Left lung (tissue), 10 donors: ENCODE data around the gene XPR1. TPM values are rescaled to one million over a fixed set of nuclear protein-coding genes. Genes with fewer than 3 reads are reported as not detected.

Source experiments
- ATAC-seq: fragments of 200-7000 bp; cut with Tn5 transposase; one replicate; pipeline ENCODE4 v1.9.1; 2020; ENCODE audit warnings: moderate library complexity
- DNase-seq, 4 donors: peaks; one replicate each; pipeline ENCODE4 v3.0.0-alpha.2; 2013 to 2020
- H3K27ac ChIP-seq, 2 donors: fragments of 200-600 bp; sonication (generic) in 1 of 2; one replicate each; pipeline versions ENCODE4 v1.5.0 to v1.8.0; 2020 to 2021
- H3K27me3 ChIP-seq, 2 donors: fragments of 200-600 bp; sonication (generic) in 1 of 2; one replicate each; pipeline versions ENCODE4 v1.5.0 to v1.8.0; 2020 to 2021
- H3K36me3 ChIP-seq, 2 donors: fragments of 200-600 bp; sonication (generic) in 1 of 2; one replicate each; pipeline versions ENCODE4 v1.5.0 to v1.8.0; 2020 to 2021
- H3K4me1 ChIP-seq, 2 donors: fragments of 200-600 bp; one replicate each; pipeline ENCODE4 v1.8.0; 2021
- H3K4me3 ChIP-seq, 2 donors: fragments of 200-600 bp; sonication (generic) in 1 of 2; one replicate each; pipeline versions ENCODE4 v1.5.0 to v1.8.0; 2020 to 2021; ENCODE audit warnings: mild to moderate bottlenecking in 1 of 2
- H3K9me3 ChIP-seq, 2 donors: fragments of 200-600 bp; sonication (generic) in 1 of 2; one replicate each; pipeline versions ENCODE4 v1.5.0 to v1.8.0; 2020 to 2021
- intact Hi-C, 2 donors: fragments of 100-400 bp; cut with DNase I; formaldehyde crosslinking; loops; one replicate each; pipeline versions ENCODE4 v1.11.2 to v1.14.2; 2022
- polyA plus RNA-seq, 6 donors: library from polyadenylated mRNA; unstranded; fragments of 120-200 nt; gene quantifications; one replicate each; pipeline ENCODE4 v1.2.1, GENCODE V29; 2013; ENCODE audit not compliant: insufficient read length in 6 of 6
- total RNA-seq, 2 donors: library from RNA; stranded (reverse); fragmentation: NEBNext Ultra II Directional; extraction: Animal tissue kit (Norgen Biotek cat#: 25700); gene quantifications; one replicate each; pipeline ENCODE4 v1.2.1, GENCODE V29; 2021
- TF ChIP-seq, protein P1 (sequence below), 2 donors: fragments of 200-600 bp; sonication (generic) in 1 of 2; IDR thresholded peaks; one replicate each; pipeline versions ENCODE4 v1.5.0 to v1.8.0; 2021; ENCODE audit warnings: antibody characterized with exemption in 2 of 2
- donor health status: DM: no; HTN: yes; CAD: no.
- donor health status: DM: no; HTN: no; CAD: no.

Gene XPR1
- total and polyA plus RNA-seq, 8 donors: 24.6 to 34.2 (median 27.8) TPM

- ATAC-seq (no peak), DNase-seq (no peak)
- Histone ChIP-seq H3K27ac (no peak overlapping the region), H3K9me3 (no peaks in the 10 kb centered on the region), H3K36me3 (no peaks in the 10 kb centered on the region), H3K27me3 (no peaks in the 10 kb centered on the region), H3K4me1 (no peaks in the 10 kb centered on the region), H3K4me3 (no peak overlapping the region)
- intact Hi-C loops: no loop called here
- TF ChIP-seq, protein P1, sequence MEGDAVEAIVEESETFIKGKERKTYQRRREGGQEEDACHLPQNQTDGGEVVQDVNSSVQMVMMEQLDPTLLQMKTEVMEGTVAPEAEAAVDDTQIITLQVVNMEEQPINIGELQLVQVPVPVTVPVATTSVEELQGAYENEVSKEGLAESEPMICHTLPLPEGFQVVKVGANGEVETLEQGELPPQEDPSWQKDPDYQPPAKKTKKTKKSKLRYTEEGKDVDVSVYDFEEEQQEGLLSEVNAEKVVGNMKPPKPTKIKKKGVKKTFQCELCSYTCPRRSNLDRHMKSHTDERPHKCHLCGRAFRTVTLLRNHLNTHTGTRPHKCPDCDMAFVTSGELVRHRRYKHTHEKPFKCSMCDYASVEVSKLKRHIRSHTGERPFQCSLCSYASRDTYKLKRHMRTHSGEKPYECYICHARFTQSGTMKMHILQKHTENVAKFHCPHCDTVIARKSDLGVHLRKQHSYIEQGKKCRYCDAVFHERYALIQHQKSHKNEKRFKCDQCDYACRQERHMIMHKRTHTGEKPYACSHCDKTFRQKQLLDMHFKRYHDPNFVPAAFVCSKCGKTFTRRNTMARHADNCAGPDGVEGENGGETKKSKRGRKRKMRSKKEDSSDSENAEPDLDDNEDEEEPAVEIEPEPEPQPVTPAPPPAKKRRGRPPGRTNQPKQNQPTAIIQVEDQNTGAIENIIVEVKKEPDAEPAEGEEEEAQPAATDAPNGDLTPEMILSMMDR (IDR thresholded peaks at IDR 0.05): no peak
Observed at GRCh38 chr1:180892272-180892671, 260.4 kb downstream of the XPR1 start.

DNA sequence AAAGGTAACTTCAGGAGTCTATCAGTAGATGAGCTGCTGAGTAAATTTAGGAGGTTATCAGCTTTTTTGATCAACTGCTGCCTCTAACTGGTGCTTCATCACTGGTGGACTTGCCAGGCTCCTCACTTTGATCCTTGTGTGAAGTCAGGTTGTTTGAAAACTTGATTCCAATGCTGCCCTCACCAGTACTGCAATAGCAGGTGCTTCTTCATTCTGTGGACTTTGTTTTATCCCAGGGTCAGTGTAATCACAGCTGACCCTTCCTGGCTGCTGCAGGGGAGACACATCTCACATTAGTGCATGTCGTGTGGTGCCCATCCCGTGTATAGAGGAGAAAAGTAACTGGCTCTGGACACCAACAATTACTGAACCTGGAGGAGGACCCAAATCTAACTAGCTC lies 260.9 kb downstream of the XPR1 start:
- TF ChIP-seq, protein P1 (IDR thresholded peaks at IDR 0.05): no peak
- no peaks in the 10 kb centered on the region for H3K4me1 ChIP-seq
- no peak overlapping the region for H3K4me3 ChIP-seq
- H3K9me3 ChIP-seq: no peaks in the 10 kb centered on the region
- no peak overlapping the region for H3K27ac ChIP-seq
- intact Hi-C loops: no loop called here
- ATAC-seq (no peak), DNase-seq (no peak)
- no peaks in the 10 kb centered on the region for H3K27me3 ChIP-seq
- no peaks in the 10 kb centered on the region for H3K36me3 ChIP-seq

DNA sequence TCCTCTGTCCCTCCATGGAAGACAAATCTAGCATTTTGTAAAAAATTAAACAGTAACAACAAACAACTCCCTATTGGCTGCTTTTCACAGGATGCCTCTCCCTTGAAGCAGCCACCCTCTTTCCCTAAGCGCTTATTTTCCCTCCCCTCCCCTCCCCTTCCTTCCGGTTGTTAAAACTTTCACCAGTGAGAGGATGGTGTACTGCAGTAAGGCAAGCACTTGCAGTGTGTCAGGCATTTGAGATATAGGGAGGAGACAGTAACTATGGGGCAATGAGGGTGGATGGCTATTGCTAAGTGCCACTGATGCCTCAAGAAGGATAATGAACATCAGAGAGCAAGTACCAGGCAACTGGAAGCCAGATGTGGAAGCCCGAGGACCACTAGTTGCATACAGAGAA lies 261.8 kb downstream of the XPR1 start:
- DNase-seq (no peak), ATAC-seq (no peak)
- Histone ChIP-seq H3K27me3 (no peaks in the 10 kb centered on the region), H3K9me3 (no peaks in the 10 kb centered on the region), H3K4me1 (no peaks in the 10 kb centered on the region), H3K27ac (no peak overlapping the region), H3K4me3 (no peak overlapping the region), H3K36me3 (no peaks in the 10 kb centered on the region)
- TF ChIP-seq, protein P1 (IDR thresholded peaks at IDR 0.05): no peak
- intact Hi-C loops: no loop called here

GRCh38 chr1:180896161-180896560 lies 264.3 kb downstream of the XPR1 start:
- DNase-seq (no peak), ATAC-seq (no peak)
- intact Hi-C loops: no loop called here
- Histone ChIP-seq H3K4me3 (no peak overlapping the region), H3K27me3 (no peaks in the 10 kb centered on the region), H3K36me3 (no peaks in the 10 kb centered on the region), H3K27ac (no peak overlapping the region), H3K4me1 (no peaks in the 10 kb centered on the region), H3K9me3 (no peaks in the 10 kb centered on the region)
- TF ChIP-seq, protein P1 (IDR thresholded peaks at IDR 0.05): no peak

DNA sequence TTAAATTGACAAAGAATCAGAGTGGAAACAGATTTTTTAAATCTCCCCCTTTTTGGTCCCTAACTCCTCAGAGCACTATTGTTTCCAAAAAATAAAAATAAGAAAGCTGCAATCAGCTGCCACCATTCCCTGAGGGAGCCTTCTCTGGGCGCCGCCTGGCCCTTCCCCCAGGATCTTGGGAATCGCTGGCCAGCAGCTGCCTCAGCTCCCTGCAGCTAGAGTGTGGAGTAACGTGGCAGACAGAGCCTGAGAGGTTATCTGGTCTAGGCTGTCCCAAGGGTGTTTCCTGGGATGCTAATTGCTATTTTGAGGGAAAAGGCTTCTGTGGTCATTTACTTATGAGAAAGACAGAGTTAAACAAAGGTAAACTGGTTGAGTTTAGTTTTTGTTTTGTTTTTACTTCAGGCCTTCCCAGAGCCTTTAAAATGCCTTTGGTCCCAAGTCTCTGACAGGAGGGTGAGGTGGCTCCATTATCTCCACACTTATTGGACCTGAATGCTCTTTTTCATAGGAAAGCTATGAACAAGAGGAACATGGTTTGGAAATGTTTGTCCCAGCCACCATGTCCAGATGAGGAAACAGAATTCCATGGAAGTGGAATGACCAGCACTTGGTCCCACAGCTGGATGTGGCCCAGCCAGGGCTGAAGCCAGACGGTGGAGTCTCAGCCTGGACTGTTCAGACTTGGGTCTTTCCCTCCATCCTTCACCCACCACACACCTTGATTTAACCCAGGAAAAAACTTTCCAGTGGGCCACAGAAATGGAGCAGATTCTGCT lies 266.8 kb downstream of the XPR1 start:
- no peaks in the 10 kb centered on the region for H3K4me1 ChIP-seq
- no peaks in the 10 kb centered on the region for H3K27me3 ChIP-seq
- no peak overlapping the region for H3K4me3 ChIP-seq
- no peak overlapping the region for H3K27ac ChIP-seq
- peak; percentile 41 for ATAC-seq
- peak in 2 of 4 donors; percentile 31 to 62 for DNase-seq
- TF ChIP-seq, protein P1 (IDR thresholded peaks at IDR 0.05): no peak
- no peaks in the 10 kb centered on the region for H3K9me3 ChIP-seq
- H3K36me3 ChIP-seq: no peaks in the 10 kb centered on the region
- intact Hi-C loops: no loop called here
